ENCODE data around the gene SLC25A29.
"Not testable (repeated sequence)": the region's sequence is repeated elsewhere in the genome, so short reads cannot be mapped to it uniquely, and the experiment has no call there.

Gene SLC25A29

GRCh38 chr14:100288382-100289185 lies 17.7 kb downstream of the SLC25A29 start:
- H3K27ac ChIP-seq (ENCODE audit: low read length), result no peak overlapping the region
- peaks cover 62% of the 10 kb centered on the region for H4K20me1 ChIP-seq (ENCODE audit: insufficient read depth, low read length)
- no peak overlapping the region for H3K4me2 ChIP-seq (ENCODE audit: insufficient read depth, low read length)
- H3K4me1 ChIP-seq (ENCODE audit: insufficient read depth, low read length), result peaks cover 15% of the 10 kb centered on the region
- H3K36me3 ChIP-seq (ENCODE audit: insufficient read depth, low read length), result peaks cover 48% of the 10 kb centered on the region
- H3K9ac ChIP-seq (ENCODE audit: low read depth, low read length), result no peak overlapping the region
- no peak overlapping the region for H3K4me3 ChIP-seq (ENCODE audit: low read depth in 1 of 2, low read length in 2 of 2)
- no peaks in the 10 kb centered on the region for H3K27me3 ChIP-seq (ENCODE audit: insufficient read depth, low read length, poor library complexity)
- no peak for DNase-seq
- H3K9me3 ChIP-seq (ENCODE audit: insufficient read depth, low read length, severe bottlenecking), result no peaks in the 10 kb centered on the region
- H2AFZ ChIP-seq (ENCODE audit: low read depth, low read length), result no peak overlapping the region
- H3K79me2 ChIP-seq (ENCODE audit: insufficient read depth, low read length), result peaks cover 20% of the 10 kb centered on the region
- TF ChIP-seq, protein P1, sequence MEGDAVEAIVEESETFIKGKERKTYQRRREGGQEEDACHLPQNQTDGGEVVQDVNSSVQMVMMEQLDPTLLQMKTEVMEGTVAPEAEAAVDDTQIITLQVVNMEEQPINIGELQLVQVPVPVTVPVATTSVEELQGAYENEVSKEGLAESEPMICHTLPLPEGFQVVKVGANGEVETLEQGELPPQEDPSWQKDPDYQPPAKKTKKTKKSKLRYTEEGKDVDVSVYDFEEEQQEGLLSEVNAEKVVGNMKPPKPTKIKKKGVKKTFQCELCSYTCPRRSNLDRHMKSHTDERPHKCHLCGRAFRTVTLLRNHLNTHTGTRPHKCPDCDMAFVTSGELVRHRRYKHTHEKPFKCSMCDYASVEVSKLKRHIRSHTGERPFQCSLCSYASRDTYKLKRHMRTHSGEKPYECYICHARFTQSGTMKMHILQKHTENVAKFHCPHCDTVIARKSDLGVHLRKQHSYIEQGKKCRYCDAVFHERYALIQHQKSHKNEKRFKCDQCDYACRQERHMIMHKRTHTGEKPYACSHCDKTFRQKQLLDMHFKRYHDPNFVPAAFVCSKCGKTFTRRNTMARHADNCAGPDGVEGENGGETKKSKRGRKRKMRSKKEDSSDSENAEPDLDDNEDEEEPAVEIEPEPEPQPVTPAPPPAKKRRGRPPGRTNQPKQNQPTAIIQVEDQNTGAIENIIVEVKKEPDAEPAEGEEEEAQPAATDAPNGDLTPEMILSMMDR (IDR thresholded peaks at IDR 0.05; ENCODE audit: borderline replicate concordance, extremely low read depth, low read length, poor library complexity, severe bottlenecking), result no peak
- no peak for TF ChIP-seq EZH2 (IDR thresholded peaks at IDR 0.05; ENCODE audit: borderline replicate concordance, low read depth, low read length, severe bottlenecking)
- no peak for ATAC-seq (ENCODE audit: insufficient read depth, low read depth)

- not testable (repeated sequence) for H3K9me3 ChIP-seq (ENCODE audit: insufficient read depth, low read length, severe bottlenecking); H3K9ac ChIP-seq (ENCODE audit: low read depth, low read length); H3K4me3 ChIP-seq (ENCODE audit: low read depth in 1 of 2, low read length in 2 of 2); DNase-seq; H3K27me3 ChIP-seq (ENCODE audit: insufficient read depth, low read length, poor library complexity); H2AFZ ChIP-seq (ENCODE audit: low read depth, low read length); H3K4me2 ChIP-seq (ENCODE audit: insufficient read depth, low read length); ATAC-seq (ENCODE audit: insufficient read depth, low read depth); H3K27ac ChIP-seq (ENCODE audit: low read length)
- Histone ChIP-seq H3K4me1 (ENCODE audit: insufficient read depth, low read length) (peaks cover 15% of the 10 kb centered on the region), H3K79me2 (ENCODE audit: insufficient read depth, low read length) (peaks cover 20% of the 10 kb centered on the region), H4K20me1 (ENCODE audit: insufficient read depth, low read length) (peaks cover 65% of the 10 kb centered on the region), H3K36me3 (ENCODE audit: insufficient read depth, low read length) (peaks cover 44% of the 10 kb centered on the region)
Measured at GRCh38 chr14:100287998-100288295, 18.3 kb downstream of the SLC25A29 start.

DNA sequence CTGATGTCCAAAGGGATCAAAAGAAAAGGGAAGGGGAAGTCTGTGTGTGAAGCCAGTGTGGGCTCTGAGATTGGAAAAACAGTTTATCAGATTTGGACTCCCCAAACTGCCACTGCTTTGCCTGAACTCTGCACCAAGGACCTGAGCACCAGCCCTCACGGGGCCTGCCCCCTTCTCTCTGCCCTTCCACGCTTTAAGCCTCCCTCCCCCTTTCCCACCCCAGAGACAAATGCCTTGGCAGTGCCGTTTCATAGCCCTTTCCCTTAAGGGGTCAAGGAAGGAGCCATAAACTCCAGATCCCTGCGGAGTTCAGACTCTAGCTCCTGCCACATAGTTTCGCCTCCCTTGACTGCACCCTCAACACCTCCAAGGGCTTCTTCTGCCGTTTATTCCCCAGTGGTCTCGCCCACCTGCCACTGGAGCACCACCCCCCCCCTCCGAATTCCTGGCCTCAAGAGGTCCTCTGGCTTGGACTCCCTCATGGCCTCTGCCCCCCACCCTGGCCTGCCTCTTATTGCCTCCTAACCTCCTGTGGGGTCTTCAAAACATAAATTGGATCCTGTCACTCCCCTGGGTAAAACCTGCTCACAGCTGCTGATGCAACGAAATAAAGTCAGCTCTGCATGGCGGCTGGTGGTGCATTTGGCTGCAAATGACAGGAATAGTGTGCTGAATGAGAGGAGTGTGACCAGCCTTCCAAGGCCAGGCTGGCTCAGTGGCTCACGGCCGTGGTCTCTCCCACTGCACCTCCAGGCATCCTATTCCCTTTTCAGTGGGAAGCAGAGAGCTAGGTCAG lies 18.8 kb downstream of the SLC25A29 start:
- H3K27ac ChIP-seq (ENCODE audit: low read length), result no peak overlapping the region
- H3K79me2 ChIP-seq (ENCODE audit: insufficient read depth, low read length), result peaks cover 24% of the 10 kb centered on the region
- peaks cover 15% of the 10 kb centered on the region for H3K4me1 ChIP-seq (ENCODE audit: insufficient read depth, low read length)
- DNase-seq (no peak), ATAC-seq (ENCODE audit: insufficient read depth, low read depth) (no peak)
- no peaks in the 10 kb centered on the region for H3K27me3 ChIP-seq (ENCODE audit: insufficient read depth, low read length, poor library complexity)
- H3K9me3 ChIP-seq (ENCODE audit: insufficient read depth, low read length, severe bottlenecking), result no peaks in the 10 kb centered on the region
- H3K4me2 ChIP-seq (ENCODE audit: insufficient read depth, low read length), result no peak overlapping the region
- no peak overlapping the region for H3K4me3 ChIP-seq (ENCODE audit: low read depth in 1 of 2, low read length in 2 of 2)
- H2AFZ ChIP-seq (ENCODE audit: low read depth, low read length), result no peak overlapping the region
- H3K9ac ChIP-seq (ENCODE audit: low read depth, low read length), result no peak overlapping the region
- TF ChIP-seq, protein P1 (IDR thresholded peaks at IDR 0.05; ENCODE audit: borderline replicate concordance, extremely low read depth, low read length, poor library complexity, severe bottlenecking), result no peak
- TF ChIP-seq EZH2 (IDR thresholded peaks at IDR 0.05; ENCODE audit: borderline replicate concordance, low read depth, low read length, severe bottlenecking), result no peak
- peaks cover 44% of the 10 kb centered on the region for H3K36me3 ChIP-seq (ENCODE audit: insufficient read depth, low read length)
- H4K20me1 ChIP-seq (ENCODE audit: insufficient read depth, low read length), result peaks cover 65% of the 10 kb centered on the region

Data from DND-41 (cell line).